ENCODE data around the gene MAP7D1. TPM values are rescaled to one million over a fixed set of nuclear protein-coding genes. Genes with fewer than 3 reads are reported as not detected.

MAP7D1 gene
- total RNA-seq, 6 experiments from 2014 or later = 202 to 234 (median 210) TPM

- no peak for DNase-seq
- H3K9me3 Mint-ChIP-seq = no peaks in the 10 kb centered on the region
- TF ChIP-seq CTCF (IDR thresholded peaks at IDR 0.05) = no peak
- H3K27ac Mint-ChIP-seq = peak overlapping the region; percentile 98
- peaks cover 10% of the 10 kb centered on the region for H3K36me3 Mint-ChIP-seq (ENCODE audit: low read depth)
- peaks cover 55% of the 10 kb centered on the region for H3K4me1 Mint-ChIP-seq (ENCODE audit: low read depth)
- peaks cover 2% of the 10 kb centered on the region for H3K27me3 Mint-ChIP-seq (ENCODE audit: insufficient read depth)
- H3K4me3 Mint-ChIP-seq = peak overlapping the region; percentile 100
These were observed 6.0 kb upstream of the MAP7D1 start for GRCh38 chr1:36149973-36150295.

- Mint-ChIP-seq H3K36me3 (ENCODE audit: low read depth) (peaks cover 10% of the 10 kb centered on the region), H3K4me3 (peak overlapping the region; percentile 100), H3K9me3 (no peaks in the 10 kb centered on the region), H3K27ac (peak overlapping the region; percentile 98), H3K27me3 (ENCODE audit: insufficient read depth) (peaks cover 2% of the 10 kb centered on the region), H3K4me1 (ENCODE audit: low read depth) (peaks cover 60% of the 10 kb centered on the region)
- no peak for TF ChIP-seq CTCF (IDR thresholded peaks at IDR 0.05)
- peak; percentile 97 for DNase-seq
These were observed 5.4 kb upstream of the MAP7D1 start for GRCh38 chr1:36150296-36151133.

- H3K27me3 Mint-ChIP-seq (ENCODE audit: insufficient read depth) = peaks cover 2% of the 10 kb centered on the region
- H3K36me3 Mint-ChIP-seq (ENCODE audit: low read depth) = peaks cover 10% of the 10 kb centered on the region
- H3K4me3 Mint-ChIP-seq = peak overlapping the region; percentile 100
- H3K9me3 Mint-ChIP-seq = no peaks in the 10 kb centered on the region
- no peak for DNase-seq
- H3K4me1 Mint-ChIP-seq (ENCODE audit: low read depth) = peaks cover 60% of the 10 kb centered on the region
- peak overlapping the region; percentile 98 for H3K27ac Mint-ChIP-seq
- no peak for TF ChIP-seq CTCF (IDR thresholded peaks at IDR 0.05)
These were observed 4.7 kb upstream of the MAP7D1 start for GRCh38 chr1:36151134-36151844.

- TF ChIP-seq CTCF (IDR thresholded peaks at IDR 0.05) = no peak
- Mint-ChIP-seq H3K27me3 (ENCODE audit: insufficient read depth) (peaks cover 2% of the 10 kb centered on the region), H3K9me3 (no peaks in the 10 kb centered on the region), H3K27ac (peak overlapping the region; percentile 98), H3K4me3 (peak overlapping the region; percentile 10; the same call in 1 of the 2 replicates), H3K36me3 (ENCODE audit: low read depth) (peaks cover 8% of the 10 kb centered on the region), H3K4me1 (ENCODE audit: low read depth) (peaks cover 60% of the 10 kb centered on the region)
- no peak for DNase-seq
These were observed 4.1 kb upstream of the MAP7D1 start for GRCh38 chr1:36151845-36152203.

- Mint-ChIP-seq H3K36me3 (ENCODE audit: low read depth) (peaks cover 14% of the 10 kb centered on the region), H3K4me3 (no peak overlapping the region), H3K27ac (no peak overlapping the region; the same call in 1 of the 2 replicates), H3K4me1 (ENCODE audit: low read depth) (peaks cover 63% of the 10 kb centered on the region), H3K9me3 (no peaks in the 10 kb centered on the region), H3K27me3 (ENCODE audit: insufficient read depth) (peaks cover 2% of the 10 kb centered on the region)
- TF ChIP-seq CTCF (IDR thresholded peaks at IDR 0.05) = no peak
- DNase-seq = no peak
These were observed 2.5 kb upstream of the MAP7D1 start for GRCh38 chr1:36153476-36153875.
